Endothelial cell of umbilical vein (primary cell): ENCODE results near the gene RACGAP1. TPM values are rescaled to one million over a fixed set of nuclear protein-coding genes. Genes with fewer than 3 reads are reported as not detected.

Source experiments
- BruUV-seq: library from RNA; stranded (reverse); fragments of 400-500 nt; replicated peaks from 2 replicates; lab custom pipeline; 2021; lab: Mats Ljungman, UMichigan
- CTCF ChIA-PET: fragments of 300-600, 350-600 bp; sonication (Branson Sonifier 250); formaldehyde crosslinking; loops from one replicate; lab custom pipeline; 2021; ENCODE audit warnings: antibody characterized with exemption, inconsistent platforms; lab: Charles Lee
- POLR2A ChIA-PET: fragments of 300-600, 350-600 bp; sonication (Branson Sonifier 250); formaldehyde crosslinking; loops from one replicate; lab custom pipeline; 2021; ENCODE audit warnings: antibody characterized with exemption, inconsistent platforms; lab: Charles Lee
- DNase-seq: peaks from one replicate; pipeline ENCODE4 v3.0.0-alpha.2; 2011; ENCODE audit warnings: low read depth, low spot score
- FAIRE-seq: peaks from 2 replicates; lab custom pipeline; 2011; peaks lifted over from hg19 to GRCh38; lab: Jason Lieb, UNC
- H2AFZ ChIP-seq: 2 replicates; pipeline ENCODE4 v1.6.0; 2012; ENCODE audit warnings: low read depth, low read length, control low read depth, inconsistent platforms
- H3K27ac ChIP-seq: 2 replicates; pipeline ENCODE4 v1.5.1; 2011; ENCODE audit warnings: low read depth, mild to moderate bottlenecking, control low read depth, low read length, moderate library complexity; ENCODE audit not compliant: insufficient read depth
- H3K27me3 ChIP-seq, 2 experiments: 2 replicates each; pipeline versions ENCODE4 v1.6.0 to v1.6.1; 2011; ENCODE audit warnings: low read length in 2 of 2, mixed read lengths in 1 of 2; ENCODE audit not compliant: control insufficient read depth in 2 of 2, insufficient read depth in 2 of 2
- H3K36me3 ChIP-seq, 2 experiments: 2 replicates in 1 of 2; 3 replicates in 1 of 2; pipeline ENCODE4 v1.5.1; 2011; ENCODE audit warnings: low read length in 2 of 2, mild to moderate bottlenecking in 1 of 2, moderate library complexity in 1 of 2; ENCODE audit not compliant: control insufficient read depth in 2 of 2, insufficient read depth in 2 of 2; ENCODE audit errors: extremely low read depth in 1 of 2
- H3K4me1 ChIP-seq: 3 replicates; pipeline ENCODE4 v1.5.1; 2011; ENCODE audit warnings: mild to moderate bottlenecking, low read length; ENCODE audit not compliant: control insufficient read depth, insufficient read depth; ENCODE audit errors: extremely low read depth
- H3K4me2 ChIP-seq: 2 replicates; pipeline ENCODE4 v1.6.1; 2011; ENCODE audit warnings: low read length, control low read depth, mixed read lengths; ENCODE audit not compliant: insufficient read depth
- H3K4me3 ChIP-seq, 3 experiments: fragments of 200-600 bp in 1 of 3; sonication (generic), shearing (Covaris generic) in 1 of 3; replicated peaks in 1 of 3; 2 replicates each; pipeline ENCODE4 v1.5.1; 2011 to 2016; ENCODE audit warnings: control low read depth in 3 of 3, low read length in 3 of 3, mild to moderate bottlenecking in 2 of 3, inconsistent platforms in 1 of 3, low read depth in 1 of 3, moderate library complexity in 1 of 3; ENCODE audit not compliant: insufficient read depth in 1 of 3
- H3K79me2 ChIP-seq: 2 replicates; pipeline ENCODE4 v1.6.0; 2012; ENCODE audit warnings: low read length, inconsistent platforms; ENCODE audit not compliant: control insufficient read depth, insufficient read depth
- H3K9ac ChIP-seq: replicated peaks from 2 replicates; pipeline ENCODE3; 2011; ENCODE audit warnings: low read length, control low read depth; ENCODE audit not compliant: insufficient read depth; ENCODE audit errors: extremely low read depth
- H3K9me1 ChIP-seq: replicated peaks from 3 replicates; pipeline ENCODE4 v1.6.0; 2011; ENCODE audit warnings: mild to moderate bottlenecking, low read length; ENCODE audit not compliant: control insufficient read depth, insufficient read depth; ENCODE audit errors: extremely low read depth
- H3K9me3 ChIP-seq: replicated peaks from 2 replicates; pipeline ENCODE4 v1.5.1; 2012; ENCODE audit warnings: low read length, inconsistent platforms; ENCODE audit not compliant: control insufficient read depth, insufficient read depth
- H4K20me1 ChIP-seq: replicated peaks from 2 replicates; pipeline ENCODE3; 2011; ENCODE audit warnings: mild to moderate bottlenecking, low read length; ENCODE audit not compliant: control insufficient read depth, insufficient read depth; ENCODE audit errors: extremely low read depth
- CTCF ChIP-seq, 2 donors: IDR thresholded peaks; 1 replicate in 1 of 2; 2 replicates in 1 of 2; pipeline ENCODE4 v1.5.1; 2011; ENCODE audit warnings: low read length in 2 of 2, mild to moderate bottlenecking in 2 of 2, moderate library complexity in 2 of 2, control low read depth in 1 of 2, inconsistent platforms in 1 of 2, low read depth in 1 of 2; ENCODE audit not compliant: insufficient read depth in 1 of 2; ENCODE audit errors: extremely low read depth in 1 of 2
- EZH2 ChIP-seq: IDR thresholded peaks from 2 replicates; pipeline ENCODE4 v1.6.1; 2012; ENCODE audit warnings: borderline replicate concordance, low read depth, mild to moderate bottlenecking, moderate library complexity, low read length, inconsistent platforms; ENCODE audit not compliant: severe bottlenecking
- FOS ChIP-seq: IDR thresholded peaks from 2 replicates; pipeline ENCODE4 v1.6.1; 2011; ENCODE audit warnings: mild to moderate bottlenecking, low read length, moderate library complexity, borderline replicate concordance; ENCODE audit not compliant: insufficient read depth
- GATA2 ChIP-seq: IDR thresholded peaks from 2 replicates; pipeline ENCODE4 v1.7.0; 2011; ENCODE audit warnings: low read depth, mild to moderate bottlenecking, moderate library complexity, mixed read lengths, low read length; ENCODE audit not compliant: insufficient read length, insufficient read depth
- JUN ChIP-seq: IDR thresholded peaks from 2 replicates; pipeline ENCODE4 v1.6.1; 2011; ENCODE audit warnings: borderline replicate concordance, low read depth; ENCODE audit not compliant: insufficient read length, insufficient read depth
- MAX ChIP-seq: IDR thresholded peaks from 2 replicates; pipeline ENCODE4 v1.6.1; 2011; ENCODE audit not compliant: insufficient read depth, insufficient read length
- MYC ChIP-seq: IDR thresholded peaks from one replicate; pipeline ENCODE4 v1.6.1; 2011; ENCODE audit warnings: mild to moderate bottlenecking, low read depth, low read length
- POLR2A ChIP-seq: IDR thresholded peaks from 2 replicates; pipeline ENCODE4 v1.6.1; 2012; ENCODE audit warnings: low read depth, mild to moderate bottlenecking, control low read depth, low read length
- POLR2AphosphoS5 ChIP-seq: IDR thresholded peaks from 2 replicates; pipeline ENCODE4 v1.6.1; 2012; ENCODE audit warnings: low read depth, mild to moderate bottlenecking, control low read depth, low read length, moderate library complexity; ENCODE audit not compliant: insufficient read depth
- dilution Hi-C: fragments of 300-500 bp; cut with MboI; formaldehyde crosslinking; loops from one replicate; pipeline ENCODE4 v1.15.0; 2019; ENCODE audit warnings: low sequenced_read_pairs; ENCODE audit not compliant: extremely low pct_ligation_motif_present
- intact Hi-C: fragments of 100-400 bp; cut with micrococcal nuclease; formaldehyde crosslinking; loops from one replicate; pipeline ENCODE4 v1.10.0; 2022
- polyA plus RNA-seq, 4 experiments: library from polyadenylated mRNA; depleted of rRNA in 3 of 4; stranded (reverse) in 3 of 4; unstranded in 1 of 4; fragments of >200 nt; gene quantifications; 2 replicates each; pipeline versions ENCODE4 v1.2.1 to v1.2.3, GENCODE V29; 2011 to 2012; ENCODE audit warnings: missing spikeins in 1 of 4
- total RNA-seq: library from RNA; stranded (reverse); gene quantifications from 2 replicates; pipeline ENCODE4 v1.2.3, GENCODE V29; 2021

The RACGAP1 gene
- total and polyA plus RNA-seq, 2 donors (not counting 3 experiments of a cell fraction or from before 2014, with no cell fraction given) = 16.5 to 56.3 TPM

GRCh38 chr12:50059440-50060119, 34.3 kb upstream of the RACGAP1 start:
- intact Hi-C loops = no loop called here

More at GRCh38 chr12:50059440-50060119, 34.3 kb upstream of the RACGAP1 start:
- dilution Hi-C loops = loop anchor here (25.0 kb wide), 1 partner anchor 97 kb away; the partner anchor contains the start of genes AQP2, AQP5 and AQP6
- TF ChIP-seq EZH2 = no peak
- no peak for TF ChIP-seq POLR2AphosphoS5
- no peak for TF ChIP-seq GATA2
- no peak for TF ChIP-seq FOS
- no peak for TF ChIP-seq JUN
- no peak for TF ChIP-seq MYC
- no peak for TF ChIP-seq MAX
- no peak for TF ChIP-seq POLR2A
- no peak for TF ChIP-seq CTCF (IDR thresholded peaks at IDR 0.05; ENCODE audit: extremely low read depth in 1 of 2, insufficient read depth in 1 of 2, low read depth in 1 of 2, low read length in 2 of 2)
- peaks cover 5% of the 10 kb centered on the region for H3K4me1 ChIP-seq
- BruUV-seq = no TSS peak
- H3K36me3 ChIP-seq = no peaks in the 10 kb centered on the region
- DNase-seq = no peak
- no peak overlapping the region for H3K27ac ChIP-seq
- no peak overlapping the region for H3K4me2 ChIP-seq
- no peaks in the 10 kb centered on the region for H4K20me1 ChIP-seq
- no peak overlapping the region for H3K9ac ChIP-seq
- FAIRE-seq = no peak
- H3K9me3 ChIP-seq = no peaks in the 10 kb centered on the region
- no peaks in the 10 kb centered on the region for H3K79me2 ChIP-seq
- ChIA-PET CTCF (interaction anchor here (0.8 to 7.7 kb wide), 6 partner anchors 9 to 193 kb away, joined by 3 to 168 read pairs (median 6); partner anchors contain the start of gene AQP6), POLR2A (no interaction called here)
- H3K4me3 ChIP-seq = no peak overlapping the region
- no peak overlapping the region for H2AFZ ChIP-seq
- H3K9me1 ChIP-seq = no peaks in the 10 kb centered on the region
- peaks cover 46 to 50% of the 10 kb centered on the region in 2 experiments for H3K27me3 ChIP-seq
